Neuronal stem cell (in vitro differentiated cells): ENCODE results near the gene STRC.
"Not testable (repeated sequence)": the region's sequence is repeated elsewhere in the genome, so short reads cannot be mapped to it uniquely, and the experiment has no call there.

ENCODE experiments used
- DNase-seq: peaks from one replicate; pipeline ENCODE4 v3.0.0-alpha.2; 2013; ENCODE audit warnings: low spot score
- H2AFZ ChIP-seq: one replicate; pipeline ENCODE4 v1.6.1; 2013; ENCODE audit warnings: mild to moderate bottlenecking, low read length, inconsistent platforms
- H2AK5ac ChIP-seq: 2 replicates; pipeline ENCODE4 v1.6.1; 2013; ENCODE audit warnings: low read depth, mild to moderate bottlenecking, inconsistent platforms, low read length, moderate library complexity, mixed read lengths
- H2BK120ac ChIP-seq: 2 replicates; pipeline ENCODE4 v1.6.1; 2013; ENCODE audit warnings: low read depth, mild to moderate bottlenecking, inconsistent platforms, low read length, moderate library complexity, mixed read lengths
- H2BK12ac ChIP-seq: one replicate; pipeline ENCODE4 v1.6.1; 2013; ENCODE audit warnings: low read length, inconsistent platforms
- H2BK15ac ChIP-seq: 2 replicates; pipeline ENCODE4 v1.6.1; 2013; ENCODE audit warnings: mild to moderate bottlenecking, low read length, inconsistent platforms, mixed read lengths
- H2BK5ac ChIP-seq: one replicate; pipeline ENCODE4 v1.6.1; 2013; ENCODE audit warnings: inconsistent platforms, mild to moderate bottlenecking, low read length, moderate library complexity
- H3K14ac ChIP-seq: one replicate; pipeline ENCODE4 v1.6.1; 2013; ENCODE audit warnings: low read length, inconsistent platforms
- H3K18ac ChIP-seq: 2 replicates; pipeline ENCODE4 v1.6.1; 2013; ENCODE audit warnings: low read length, inconsistent platforms
- H3K23ac ChIP-seq: 2 replicates; pipeline ENCODE4 v1.6.1; 2013; ENCODE audit warnings: low read depth, mild to moderate bottlenecking, mixed read lengths, low read length, inconsistent platforms; ENCODE audit not compliant: poor library complexity
- H3K27ac ChIP-seq: replicated peaks from 3 replicates; pipeline ENCODE4 v1.5.1; 2013; ENCODE audit warnings: low read length, inconsistent platforms
- H3K27me3 ChIP-seq, 3 experiments: 2 replicates each; pipeline ENCODE4 v1.6.1; 2013; ENCODE audit warnings: low read length in 3 of 3, mild to moderate bottlenecking in 2 of 3, inconsistent platforms in 1 of 3, low read depth in 1 of 3, mixed read lengths in 1 of 3, moderate library complexity in 1 of 3; ENCODE audit not compliant: control insufficient read depth in 3 of 3, insufficient read depth in 3 of 3
- H3K36me3 ChIP-seq, 2 donors: replicated peaks in 1 of 2; 2 replicates each; pipeline ENCODE4 v1.6.1; 2013; ENCODE audit warnings: low read length in 2 of 2; ENCODE audit not compliant: control insufficient read depth in 2 of 2, insufficient read depth in 2 of 2
- H3K4ac ChIP-seq: 2 replicates; pipeline ENCODE4 v1.6.1; 2013; ENCODE audit warnings: inconsistent platforms, mild to moderate bottlenecking, low read length, moderate library complexity
- H3K4me1 ChIP-seq, 2 donors: 1 replicate in 1 of 2; 2 replicates in 1 of 2; pipeline ENCODE4 v1.6.1; 2013; ENCODE audit warnings: low read length in 2 of 2, low read depth in 1 of 2; ENCODE audit not compliant: control insufficient read depth in 2 of 2, insufficient read depth in 1 of 2
- H3K4me2 ChIP-seq: one replicate; pipeline ENCODE4 v1.6.1; 2013; ENCODE audit warnings: mild to moderate bottlenecking, low read length, inconsistent platforms; ENCODE audit not compliant: insufficient read depth, poor library complexity, severe bottlenecking
- H3K4me3 ChIP-seq, 2 donors: 2 replicates each; pipeline ENCODE4 v1.5.1; 2013; ENCODE audit warnings: low read length in 2 of 2, mild to moderate bottlenecking in 2 of 2, inconsistent platforms in 1 of 2, moderate library complexity in 1 of 2
- H3K79me1 ChIP-seq: one replicate; pipeline ENCODE4 v1.6.1; 2013; ENCODE audit warnings: low read depth, mild to moderate bottlenecking, inconsistent platforms, low read length, moderate library complexity
- H3K9ac ChIP-seq: one replicate; pipeline ENCODE4 v1.6.1; 2013; ENCODE audit warnings: mild to moderate bottlenecking, low read depth, low read length, inconsistent platforms; ENCODE audit not compliant: poor library complexity
- H3K9me3 ChIP-seq, 2 donors: replicated peaks in 1 of 2; 2 replicates each; pipeline versions ENCODE3 to v1.6.1; 2013; ENCODE audit warnings: low read length in 2 of 2, mild to moderate bottlenecking in 2 of 2, inconsistent platforms in 1 of 2, low read depth in 1 of 2, mixed read lengths in 1 of 2, moderate library complexity in 1 of 2; ENCODE audit not compliant: control insufficient read depth in 2 of 2, insufficient read depth in 1 of 2
- H4K8ac ChIP-seq: one replicate; pipeline ENCODE4 v1.6.1; 2013; ENCODE audit warnings: low read depth, mild to moderate bottlenecking, inconsistent platforms, low read length, moderate library complexity
- H4K91ac ChIP-seq: one replicate; pipeline ENCODE4 v1.6.1; 2013; ENCODE audit warnings: low read length, low read depth, mild to moderate bottlenecking, inconsistent platforms; ENCODE audit not compliant: poor library complexity
- WGBS, 2 donors: extraction: QIAGEN DNeasy Blood & Tissue Kit; methylation state at CpG; one replicate each; pipeline ENCODE4 v1.1.7; 2013; ENCODE audit warnings: missing lambda C conversion rate in 2 of 2, mixed read lengths in 1 of 2; ENCODE audit not compliant: insufficient read length in 2 of 2, insufficient replicate concordance in 1 of 2; ENCODE audit errors: extremely low coverage in 2 of 2; 5-methylcytosine and 5-hydroxymethylcytosine counted together

Gene STRC

GRCh38 chr15:43602233-43602632 is 16.4 kb downstream of the STRC start:
- not testable (repeated sequence) for H3K23ac ChIP-seq, H4K91ac ChIP-seq, H3K4me1 ChIP-seq, H3K27me3 ChIP-seq, H3K4me3 ChIP-seq, H2BK120ac ChIP-seq, H3K27ac ChIP-seq, H4K8ac ChIP-seq, H3K18ac ChIP-seq, H3K79me1 ChIP-seq, H3K9ac ChIP-seq, H2AFZ ChIP-seq, H2BK5ac ChIP-seq, DNase-seq, H2BK12ac ChIP-seq, H3K14ac ChIP-seq, H3K36me3 ChIP-seq, H3K4ac ChIP-seq, H3K9me3 ChIP-seq, H3K4me2 ChIP-seq, H2BK15ac ChIP-seq, H2AK5ac ChIP-seq
- WGBS, 2 donors, result no CpG with 5 or more reads among the region's 6 CpGs

GRCh38 chr15:43600200-43600599 is 18.4 kb downstream of the STRC start:
- not testable (repeated sequence) for H4K8ac ChIP-seq, H4K91ac ChIP-seq, DNase-seq, H3K4me1 ChIP-seq, H2BK120ac ChIP-seq, H3K4me3 ChIP-seq, H3K27me3 ChIP-seq, H3K14ac ChIP-seq, H3K9ac ChIP-seq, H2BK12ac ChIP-seq, H2BK5ac ChIP-seq, H3K9me3 ChIP-seq, H3K79me1 ChIP-seq, H2BK15ac ChIP-seq, H3K23ac ChIP-seq, H2AFZ ChIP-seq, H3K4me2 ChIP-seq, H3K36me3 ChIP-seq, H3K4ac ChIP-seq, H2AK5ac ChIP-seq, H3K18ac ChIP-seq, H3K27ac ChIP-seq
- no CpG with 5 or more reads among the region's 2 CpGs for WGBS, 2 donors

- not testable (repeated sequence) for H4K8ac ChIP-seq, H3K18ac ChIP-seq, H2AFZ ChIP-seq, DNase-seq, H3K27me3 ChIP-seq, H4K91ac ChIP-seq, H3K4me3 ChIP-seq, H2BK15ac ChIP-seq, H3K23ac ChIP-seq, H3K4me1 ChIP-seq, H3K36me3 ChIP-seq, H2BK120ac ChIP-seq, H3K4me2 ChIP-seq, H3K4ac ChIP-seq, H3K14ac ChIP-seq, H3K79me1 ChIP-seq, H2BK5ac ChIP-seq, H2AK5ac ChIP-seq, H3K9ac ChIP-seq, H3K27ac ChIP-seq, H2BK12ac ChIP-seq, H3K9me3 ChIP-seq
- no CpG with 5 or more reads among the region's 6 CpGs for WGBS, 2 donors
Measured at GRCh38 chr15:43599131-43599530, 19.5 kb downstream of the STRC start.

- H3K27me3 ChIP-seq, H2BK5ac ChIP-seq, H3K27ac ChIP-seq, H3K4ac ChIP-seq, H3K9me3 ChIP-seq, H3K36me3 ChIP-seq, H3K18ac ChIP-seq, H3K79me1 ChIP-seq, DNase-seq, H2AK5ac ChIP-seq, H2BK15ac ChIP-seq, H3K4me2 ChIP-seq, H4K91ac ChIP-seq, H2BK120ac ChIP-seq, H3K14ac ChIP-seq, H2BK12ac ChIP-seq, H3K4me1 ChIP-seq, H2AFZ ChIP-seq, H3K9ac ChIP-seq, H4K8ac ChIP-seq, H3K23ac ChIP-seq, H3K4me3 ChIP-seq: not testable (repeated sequence)
- WGBS, 2 donors, result no CpG with 5 or more reads among the region's 43 CpGs
Measured at GRCh38 chr15:43593328-43594190, 25.0 kb downstream of the STRC start, which contains the start of gene CKMT1B. TSS of gene CKMT1B (plus strand) at chr15:43594027. CDS start at chr15:43594219, 192 bp downstream.
